Activated CD8-positive, alpha-beta memory T cell treated with anti-CD3 and anti-CD28 coated beads, Interleukin-2, amount 10 ng/mL, durations not matched to agents 7 days and 5 days (primary cell): ENCODE data around the gene DOCK1. TPM values are rescaled to one million over a fixed set of nuclear protein-coding genes. Genes with fewer than 3 reads are reported as not detected.
A peak's percentile ranks its signal among the peaks of the same experiment; 100 is the strongest.

Experiments used
- ATAC-seq: fragments of 150-1000 bp; cut with Tn5 transposase; one replicate; pipeline ENCODE4 v1.10.0; 2021; ENCODE audit warnings: moderate library complexity
- CTCF ChIA-PET: fragments of 350-600 bp; sonication (Branson Sonifier 250); formaldehyde crosslinking; loops from one replicate; lab custom pipeline; 2021; ENCODE audit warnings: antibody characterized with exemption; lab: Charles Lee
- DNase-seq: peaks from one replicate; pipeline ENCODE4 v3.0.0-alpha.2; 2020
- H3K27ac Mint-ChIP-seq: one replicate; pipeline ENCODE4 v1.8.0; 2021; ENCODE audit warnings: mild to moderate bottlenecking, mixed read lengths
- H3K27me3 Mint-ChIP-seq: one replicate; pipeline ENCODE4 v1.8.0; 2021; ENCODE audit warnings: mixed read lengths
- H3K36me3 Mint-ChIP-seq: one replicate; pipeline ENCODE4 v1.8.0; 2021; ENCODE audit warnings: mild to moderate bottlenecking, mixed read lengths
- H3K4me1 Mint-ChIP-seq: one replicate; pipeline ENCODE4 v1.8.0; 2021; ENCODE audit warnings: mixed read lengths
- H3K4me3 Mint-ChIP-seq: one replicate; pipeline ENCODE4 v1.8.0; 2021; ENCODE audit warnings: mild to moderate bottlenecking, moderate library complexity, mixed read lengths
- H3K9me3 Mint-ChIP-seq: one replicate; pipeline ENCODE4 v1.8.0; 2022; ENCODE audit warnings: low read depth, mixed read lengths
- total RNA-seq, 2 experiments: library from RNA; stranded (reverse); gene quantifications; one replicate each; pipeline ENCODE4 v1.2.3, GENCODE V29; 2021

The DOCK1 gene
- total RNA-seq, 2 experiments from 2014 or later = 0.07 TPM; not detected in 1

GRCh38 chr10:127094984-127095383 is 189.8 kb downstream of the DOCK1 start:
- Mint-ChIP-seq H3K4me1 (no peaks in the 10 kb centered on the region), H3K27ac (no peak overlapping the region), H3K27me3 (no peaks in the 10 kb centered on the region), H3K4me3 (no peak overlapping the region), H3K9me3 (peaks cover 7% of the 10 kb centered on the region), H3K36me3 (no peaks in the 10 kb centered on the region)
- DNase-seq = no peak
- CTCF ChIA-PET = no interaction called here
- ATAC-seq = no peak

GRCh38 chr10:127100983-127101615 is 195.9 kb downstream of the DOCK1 start:
- no peak for DNase-seq
- H3K9me3 Mint-ChIP-seq = peaks cover 9% of the 10 kb centered on the region
- ATAC-seq = no peak
- no peaks in the 10 kb centered on the region for H3K27me3 Mint-ChIP-seq
- H3K4me3 Mint-ChIP-seq = no peak overlapping the region
- no peaks in the 10 kb centered on the region for H3K4me1 Mint-ChIP-seq
- H3K36me3 Mint-ChIP-seq = no peaks in the 10 kb centered on the region
- H3K27ac Mint-ChIP-seq = no peak overlapping the region
- CTCF ChIA-PET = no interaction called here

GRCh38 chr10:127102176-127102575 is 196.9 kb downstream of the DOCK1 start:
- CTCF ChIA-PET = no interaction called here
- Mint-ChIP-seq H3K27ac (no peak overlapping the region), H3K36me3 (no peaks in the 10 kb centered on the region), H3K4me3 (no peak overlapping the region), H3K27me3 (no peaks in the 10 kb centered on the region), H3K4me1 (no peaks in the 10 kb centered on the region), H3K9me3 (peaks cover 6% of the 10 kb centered on the region)
- DNase-seq (no peak), ATAC-seq (no peak)

DNA sequence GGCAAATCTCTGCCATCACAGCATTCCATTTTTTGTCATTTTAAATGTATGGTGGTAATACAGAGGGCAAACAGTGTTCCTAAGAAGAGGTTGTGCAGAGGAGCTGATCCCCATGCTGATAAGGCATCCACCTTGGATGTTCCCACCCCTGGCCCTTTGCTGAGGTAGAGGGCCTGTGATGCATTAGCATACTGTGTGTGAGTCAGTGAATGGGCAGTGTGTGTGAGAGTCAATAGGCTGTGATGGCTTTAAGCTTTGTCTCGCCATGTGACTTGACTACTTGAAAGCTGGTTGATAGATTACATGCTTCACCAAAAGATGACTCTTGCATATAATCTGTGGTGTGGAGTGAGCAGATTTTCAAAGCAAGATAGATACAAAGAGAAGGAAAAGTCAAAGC is 209.9 kb downstream of the DOCK1 start:
- ATAC-seq = no peak
- H3K27me3 Mint-ChIP-seq = no peaks in the 10 kb centered on the region
- H3K4me1 Mint-ChIP-seq = no peaks in the 10 kb centered on the region
- no peak overlapping the region for H3K4me3 Mint-ChIP-seq
- peaks cover 5% of the 10 kb centered on the region for H3K9me3 Mint-ChIP-seq
- DNase-seq = no peak
- no peak overlapping the region for H3K27ac Mint-ChIP-seq
- CTCF ChIA-PET = no interaction called here
- H3K36me3 Mint-ChIP-seq = no peaks in the 10 kb centered on the region

DNA sequence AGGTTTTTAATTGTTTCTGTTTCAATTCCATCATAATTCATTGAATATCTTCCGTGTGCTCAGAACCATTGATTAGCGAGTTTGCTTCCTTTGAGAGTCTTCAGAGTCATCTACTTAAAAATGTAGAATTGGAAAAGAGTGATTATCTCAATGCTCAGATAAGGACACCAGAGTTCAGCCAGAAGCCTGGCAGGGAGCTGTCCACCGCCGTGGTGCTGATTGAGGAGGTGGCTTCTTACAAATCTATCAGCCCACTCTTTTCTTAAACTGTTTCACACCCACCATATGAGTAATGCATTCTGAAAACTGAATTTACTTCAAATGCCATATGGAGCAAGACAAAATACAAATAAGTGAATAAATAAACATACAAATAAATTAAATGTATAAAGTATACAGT is 211.9 kb downstream of the DOCK1 start:
- H3K27ac Mint-ChIP-seq = no peak overlapping the region
- CTCF ChIA-PET = no interaction called here
- no peak overlapping the region for H3K4me3 Mint-ChIP-seq
- peaks cover 9% of the 10 kb centered on the region for H3K9me3 Mint-ChIP-seq
- DNase-seq (peak; percentile 45), ATAC-seq (no peak)
- H3K27me3 Mint-ChIP-seq = no peaks in the 10 kb centered on the region
- no peaks in the 10 kb centered on the region for H3K4me1 Mint-ChIP-seq
- no peaks in the 10 kb centered on the region for H3K36me3 Mint-ChIP-seq

GRCh38 chr10:127118034-127118433 is 212.8 kb downstream of the DOCK1 start:
- no peak overlapping the region for H3K4me3 Mint-ChIP-seq
- no peaks in the 10 kb centered on the region for H3K36me3 Mint-ChIP-seq
- CTCF ChIA-PET = no interaction called here
- no peaks in the 10 kb centered on the region for H3K4me1 Mint-ChIP-seq
- H3K27me3 Mint-ChIP-seq = no peaks in the 10 kb centered on the region
- DNase-seq (no peak), ATAC-seq (no peak)
- peaks cover 7% of the 10 kb centered on the region for H3K9me3 Mint-ChIP-seq
- H3K27ac Mint-ChIP-seq = no peak overlapping the region

GRCh38 chr10:127119936-127120335 is 214.7 kb downstream of the DOCK1 start:
- Mint-ChIP-seq H3K36me3 (no peaks in the 10 kb centered on the region), H3K27me3 (no peaks in the 10 kb centered on the region), H3K27ac (no peak overlapping the region), H3K9me3 (peaks cover 4% of the 10 kb centered on the region), H3K4me1 (no peaks in the 10 kb centered on the region), H3K4me3 (no peak overlapping the region)
- CTCF ChIA-PET = no interaction called here
- ATAC-seq (no peak), DNase-seq (no peak)

GRCh38 chr10:127122831-127123230 is 217.6 kb downstream of the DOCK1 start:
- no peaks in the 10 kb centered on the region for H3K27me3 Mint-ChIP-seq
- peaks cover 4% of the 10 kb centered on the region for H3K9me3 Mint-ChIP-seq

DNA sequence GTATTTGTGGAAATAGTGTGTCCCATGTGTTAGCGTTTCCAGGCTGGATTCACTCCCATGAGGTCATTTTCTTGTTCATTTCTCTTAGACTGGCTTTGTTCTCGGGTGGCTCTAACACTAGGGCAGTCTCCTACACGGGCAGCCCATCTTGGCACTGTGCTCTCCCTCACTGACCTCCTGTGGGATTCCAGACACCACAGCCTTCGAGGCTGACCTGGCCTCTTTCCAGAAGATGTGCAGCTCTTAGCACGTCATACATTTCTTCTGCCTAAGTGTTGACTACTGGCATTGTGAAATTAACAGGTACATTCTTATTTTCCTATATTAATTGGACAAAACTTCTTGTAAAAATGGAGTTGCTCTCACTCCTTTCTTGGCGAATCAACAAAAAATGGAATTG is 218.4 kb downstream of the DOCK1 start:
- Mint-ChIP-seq H3K27me3 (no peaks in the 10 kb centered on the region), H3K36me3 (no peaks in the 10 kb centered on the region), H3K27ac (no peak overlapping the region), H3K4me1 (no peaks in the 10 kb centered on the region), H3K4me3 (no peak overlapping the region), H3K9me3 (peaks cover 7% of the 10 kb centered on the region)
- CTCF ChIA-PET = no interaction called here
- DNase-seq (no peak), ATAC-seq (no peak)

More at GRCh38 chr10:127122831-127123230, 217.6 kb downstream of the DOCK1 start:
- H3K4me1 Mint-ChIP-seq = no peaks in the 10 kb centered on the region
- H3K4me3 Mint-ChIP-seq = no peak overlapping the region
- ATAC-seq (no peak), DNase-seq (no peak)
- no peaks in the 10 kb centered on the region for H3K36me3 Mint-ChIP-seq
- no peak overlapping the region for H3K27ac Mint-ChIP-seq
- CTCF ChIA-PET = no interaction called here

- Mint-ChIP-seq H3K27ac (no peak overlapping the region), H3K27me3 (no peaks in the 10 kb centered on the region), H3K4me3 (no peak overlapping the region), H3K4me1 (no peaks in the 10 kb centered on the region), H3K36me3 (no peaks in the 10 kb centered on the region), H3K9me3 (peaks cover 7% of the 10 kb centered on the region)
- CTCF ChIA-PET = no interaction called here
- DNase-seq (no peak), ATAC-seq (no peak)
These were observed 220.1 kb downstream of the DOCK1 start for GRCh38 chr10:127125331-127125730.

GRCh38 chr10:127127822-127128221 is 222.6 kb downstream of the DOCK1 start:
- Mint-ChIP-seq H3K27ac (no peak overlapping the region), H3K36me3 (no peaks in the 10 kb centered on the region), H3K9me3 (peaks cover 3% of the 10 kb centered on the region), H3K4me1 (no peaks in the 10 kb centered on the region), H3K27me3 (no peaks in the 10 kb centered on the region), H3K4me3 (no peak overlapping the region)
- ATAC-seq = no peak
- CTCF ChIA-PET = no interaction called here
- no peak for DNase-seq

GRCh38 chr10:127129104-127129503 is 223.9 kb downstream of the DOCK1 start:
- Mint-ChIP-seq H3K27ac (no peak overlapping the region), H3K4me3 (no peak overlapping the region), H3K9me3 (peaks cover 3% of the 10 kb centered on the region), H3K4me1 (no peaks in the 10 kb centered on the region), H3K36me3 (no peaks in the 10 kb centered on the region), H3K27me3 (no peaks in the 10 kb centered on the region)
- no peak for ATAC-seq
- CTCF ChIA-PET = no interaction called here
- no peak for DNase-seq

GRCh38 chr10:127132451-127132850 is 227.2 kb downstream of the DOCK1 start:
- Mint-ChIP-seq H3K27me3 (no peaks in the 10 kb centered on the region), H3K36me3 (no peaks in the 10 kb centered on the region), H3K9me3 (peaks cover 3% of the 10 kb centered on the region), H3K4me1 (no peaks in the 10 kb centered on the region), H3K4me3 (no peak overlapping the region), H3K27ac (no peak overlapping the region)
- ATAC-seq = no peak
- no peak for DNase-seq
- CTCF ChIA-PET = no interaction called here

DNA sequence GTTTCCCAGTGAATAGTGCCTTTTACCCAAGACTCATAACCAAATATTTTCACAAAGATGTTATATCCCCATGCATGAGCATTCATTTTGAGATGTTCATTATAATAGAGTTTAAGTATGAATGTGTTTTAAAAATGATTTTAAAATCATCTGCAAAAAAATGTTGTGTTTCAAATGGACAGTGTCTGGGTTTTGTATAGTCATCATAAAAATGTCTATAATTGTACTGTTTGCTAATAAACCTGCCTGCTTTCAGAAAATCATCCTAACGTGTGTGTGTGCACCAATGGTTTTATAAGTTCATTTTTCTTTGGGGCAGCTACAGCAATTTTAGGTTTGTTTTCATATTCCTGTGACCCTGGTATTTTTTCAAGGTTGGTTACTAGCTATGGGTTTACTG is 228.0 kb downstream of the DOCK1 start:
- DNase-seq (no peak), ATAC-seq (no peak)
- Mint-ChIP-seq H3K4me1 (no peaks in the 10 kb centered on the region), H3K9me3 (peaks cover 3% of the 10 kb centered on the region), H3K27me3 (no peaks in the 10 kb centered on the region), H3K36me3 (no peaks in the 10 kb centered on the region), H3K27ac (no peak overlapping the region), H3K4me3 (no peak overlapping the region)
- CTCF ChIA-PET = no interaction called here
